Psoas muscle (tissue), 8 donors: ENCODE results near the gene RAB31. TPM values are rescaled to one million over a fixed set of nuclear protein-coding genes. Genes with fewer than 3 reads are reported as not detected.

Experiments
- ATAC-seq, 4 donors: fragments of 200-7000 bp; cut with Tn5 transposase; one replicate each; pipeline ENCODE4 v1.9.1; 2020; ENCODE audit warnings: moderate library complexity in 3 of 4, mild to moderate bottlenecking in 2 of 4
- DNase-seq, 2 donors: peaks; one replicate each; pipeline ENCODE4 v3.0.0-alpha.2; 2020
- H3K27ac ChIP-seq: fragments of 200-600 bp; one replicate; pipeline ENCODE4 v1.8.0; 2022
- H3K27me3 ChIP-seq, 3 donors: fragments of 200-600 bp in 1 of 3; one replicate each; pipeline versions ENCODE4 v1.6.1 to v1.8.0; 2013 to 2022; ENCODE audit warnings: low read length in 2 of 3, mild to moderate bottlenecking in 2 of 3, moderate library complexity in 1 of 3; ENCODE audit not compliant: insufficient read depth in 3 of 3
- H3K36me3 ChIP-seq, 2 donors: fragments of 200-600 bp in 1 of 2; one replicate each; pipeline versions ENCODE4 v1.6.1 to v1.8.0; 2013 to 2022; ENCODE audit warnings: low read depth in 1 of 2, mild to moderate bottlenecking in 1 of 2, moderate library complexity in 1 of 2; ENCODE audit not compliant: insufficient read depth in 1 of 2
- H3K4me1 ChIP-seq: fragments of 200-600 bp; one replicate; pipeline ENCODE4 v1.8.0; 2022
- H3K4me3 ChIP-seq: fragments of 200-600 bp; one replicate; pipeline ENCODE4 v1.8.0; 2022; ENCODE audit warnings: mild to moderate bottlenecking
- H3K9me3 ChIP-seq: fragments of 200-600 bp; one replicate; pipeline ENCODE4 v1.8.0; 2022
- WGBS, 3 donors: extraction: QIAGEN DNeasy Blood & Tissue Kit; methylation state at CpG; one replicate each; pipeline versions ENCODE4 v1.1.6 to v1.1.7; 2013; 5-methylcytosine and 5-hydroxymethylcytosine counted together
- intact Hi-C, 2 donors: fragments of 100-400 bp; cut with DNase I; formaldehyde crosslinking; loops; one replicate each; pipeline versions ENCODE4 v1.11.0 to v1.14.2; 2022
- polyA plus RNA-seq, 3 donors: library from polyadenylated mRNA; stranded (reverse); fragments of 200-250 nt; gene quantifications; one replicate each; pipeline ENCODE4 v1.2.3, GENCODE V29; 2013
- total RNA-seq, 4 donors: library from RNA; stranded (reverse); fragmentation: NEBNext Ultra II Directional in 2 of 4; extraction: Animal tissue kit (Norgen Biotek cat#: 25700) in 2 of 4; gene quantifications; one replicate each; pipeline versions ENCODE4 v1.2.1 to v1.2.4, GENCODE V29; 2021 to 2023
- TF ChIP-seq, protein P1 (sequence below): fragments of 200-600 bp; IDR thresholded peaks from one replicate; pipeline ENCODE4 v1.8.0; 2022; ENCODE audit warnings: antibody characterized with exemption
- donor health status: healthy with polysubstance abuse.
- donor health status: DM: no; HTN: no; CAD: no; lungs with moderate emphysema.
- donor health status: Bipolar disorder and iron deficiency.
- donor health status: healthy.
- donor health status: DM: yes; HTN: yes; CAD: no.
- donor health status: DM: no; HTN: no; CAD: no.
- donor health status: DM: no; HTN: no; CAD: no.
- donor health status: DM: yes; HTN: yes; CAD: no.

RAB31 gene
- total and polyA plus RNA-seq, 7 donors: 2.2 to 8.9 (median 5.3) TPM

GRCh38 chr18:9772847-9773677 is 65.0 kb downstream of the RAB31 start:
- Histone ChIP-seq H3K9me3 (no peaks in the 10 kb centered on the region), H3K27me3 (no peaks in the 10 kb centered on the region), H3K27ac (no peak overlapping the region), H3K36me3 (no peaks in the 10 kb centered on the region), H3K4me1 (no peaks in the 10 kb centered on the region), H3K4me3 (no peak overlapping the region)
- DNase-seq (no peak), ATAC-seq (no peak)
- intact Hi-C loops: loop anchor here (5.0 kb wide), 3 partner anchors 91 to 196 kb away; partner anchors contain the start of gene PPP4R1 (in 1 of the 2)
- TF ChIP-seq, protein P1, sequence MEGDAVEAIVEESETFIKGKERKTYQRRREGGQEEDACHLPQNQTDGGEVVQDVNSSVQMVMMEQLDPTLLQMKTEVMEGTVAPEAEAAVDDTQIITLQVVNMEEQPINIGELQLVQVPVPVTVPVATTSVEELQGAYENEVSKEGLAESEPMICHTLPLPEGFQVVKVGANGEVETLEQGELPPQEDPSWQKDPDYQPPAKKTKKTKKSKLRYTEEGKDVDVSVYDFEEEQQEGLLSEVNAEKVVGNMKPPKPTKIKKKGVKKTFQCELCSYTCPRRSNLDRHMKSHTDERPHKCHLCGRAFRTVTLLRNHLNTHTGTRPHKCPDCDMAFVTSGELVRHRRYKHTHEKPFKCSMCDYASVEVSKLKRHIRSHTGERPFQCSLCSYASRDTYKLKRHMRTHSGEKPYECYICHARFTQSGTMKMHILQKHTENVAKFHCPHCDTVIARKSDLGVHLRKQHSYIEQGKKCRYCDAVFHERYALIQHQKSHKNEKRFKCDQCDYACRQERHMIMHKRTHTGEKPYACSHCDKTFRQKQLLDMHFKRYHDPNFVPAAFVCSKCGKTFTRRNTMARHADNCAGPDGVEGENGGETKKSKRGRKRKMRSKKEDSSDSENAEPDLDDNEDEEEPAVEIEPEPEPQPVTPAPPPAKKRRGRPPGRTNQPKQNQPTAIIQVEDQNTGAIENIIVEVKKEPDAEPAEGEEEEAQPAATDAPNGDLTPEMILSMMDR: no peak
- WGBS, 3 donors: 84 to 90% (median 88%) methylated on average over 13 of the region's 13 CpGs

GRCh38 chr18:9774150-9774549 is 66.0 kb downstream of the RAB31 start:
- H3K9me3 ChIP-seq: no peaks in the 10 kb centered on the region
- ATAC-seq (no peak), DNase-seq (no peak)
- H3K27ac ChIP-seq: no peak overlapping the region
- TF ChIP-seq, protein P1: no peak
- H3K36me3 ChIP-seq: no peaks in the 10 kb centered on the region
- H3K4me3 ChIP-seq: no peak overlapping the region
- H3K4me1 ChIP-seq: no peaks in the 10 kb centered on the region
- intact Hi-C loops: loop anchor here (5.0 kb wide), 3 partner anchors 92 to 197 kb away; partner anchors contain the start of gene PPP4R1 (in 1 of the 2)
- WGBS, 3 donors: 89 to 97% (median 92%) methylated on average over 5 of the region's 5 CpGs
- no peaks in the 10 kb centered on the region for H3K27me3 ChIP-seq

DNA sequence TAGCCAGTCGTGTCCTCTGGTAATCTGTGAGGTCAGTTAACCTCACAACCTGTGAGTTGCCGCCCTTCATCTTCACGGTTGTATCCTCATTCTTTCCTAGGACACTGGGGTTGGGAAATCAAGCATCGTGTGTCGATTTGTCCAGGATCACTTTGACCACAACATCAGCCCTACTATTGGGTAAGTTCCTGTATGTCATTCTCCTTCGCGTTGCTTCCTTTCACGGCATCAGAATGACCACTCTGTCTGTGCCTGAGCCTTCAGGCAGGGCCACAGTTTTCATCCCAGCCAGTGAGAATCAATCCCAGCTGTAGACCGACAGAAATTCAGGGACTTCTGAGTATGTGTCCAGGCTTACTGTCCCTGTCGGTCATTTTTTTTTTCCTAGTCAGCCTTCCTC is 67.1 kb downstream of the RAB31 start:
- WGBS, 3 donors: 63 to 78% (median 77%) methylated on average over 10 of the region's 10 CpGs
- intact Hi-C loops: no loop called here
- H3K9me3 ChIP-seq: no peaks in the 10 kb centered on the region
- no peak overlapping the region for H3K27ac ChIP-seq
- no peaks in the 10 kb centered on the region for H3K36me3 ChIP-seq
- no peak overlapping the region for H3K4me3 ChIP-seq
- DNase-seq: no peak
- H3K4me1 ChIP-seq: no peaks in the 10 kb centered on the region
- no peaks in the 10 kb centered on the region for H3K27me3 ChIP-seq
- TF ChIP-seq, protein P1: no peak
- ATAC-seq: no peak

DNA sequence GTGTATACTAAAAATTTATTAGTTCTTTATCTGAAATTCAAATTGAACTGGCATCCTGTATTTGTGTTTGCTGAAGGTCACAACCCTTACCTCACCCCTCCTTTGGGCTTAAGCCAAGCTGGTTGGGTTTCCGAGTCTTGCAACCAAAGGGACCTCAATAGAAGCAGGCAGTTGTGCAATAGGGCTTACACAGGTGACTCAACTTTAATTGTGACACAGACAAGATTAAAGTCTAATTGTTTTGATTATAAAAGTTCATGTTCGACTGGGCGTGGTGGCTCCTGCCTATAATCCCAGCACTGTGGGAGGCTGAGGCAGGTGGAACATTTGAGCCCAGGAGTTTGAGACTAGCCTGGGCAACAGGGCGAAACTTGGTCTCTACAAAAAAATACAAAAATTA is 71.5 kb downstream of the RAB31 start:
- H3K4me3 ChIP-seq: no peak overlapping the region
- ATAC-seq (no peak), DNase-seq (no peak)
- H3K9me3 ChIP-seq: no peaks in the 10 kb centered on the region
- TF ChIP-seq, protein P1: no peak
- H3K27me3 ChIP-seq: no peaks in the 10 kb centered on the region
- no peak overlapping the region for H3K27ac ChIP-seq
- no peaks in the 10 kb centered on the region for H3K36me3 ChIP-seq
- intact Hi-C loops: no loop called here
- WGBS, 3 donors: 82 to 86% (median 85%) methylated on average over 4 of the region's 4 CpGs
- H3K4me1 ChIP-seq: no peaks in the 10 kb centered on the region
